OCI-LY7 (cell line): ENCODE measurements around the gene ELOVL6. TPM values are rescaled to one million over a fixed set of nuclear protein-coding genes. Genes with fewer than 3 reads are reported as not detected.

Experiments used
- BruUV-seq: library from RNA; stranded (reverse); fragments of 400-500 nt; replicated peaks from 2 replicates; lab custom pipeline; 2021; lab: Mats Ljungman, UMichigan
- CTCF ChIA-PET: fragments of 300-600 bp; sonication (Branson Sonifier 250); formaldehyde crosslinking; loops from one replicate; lab custom pipeline; 2022; ENCODE audit warnings: antibody characterized with exemption; ENCODE audit not compliant: unreplicated experiment; lab: Charles Lee
- POLR2A ChIA-PET: fragments of 300-600 bp; sonication (Branson Sonifier 250); formaldehyde crosslinking; loops from one replicate; lab custom pipeline; 2022; ENCODE audit warnings: antibody characterized with exemption; lab: Charles Lee
- DNase-seq: peaks from one replicate; pipeline ENCODE4 v3.0.0-alpha.2; 2015; ENCODE audit warnings: low spot score
- H2AFZ ChIP-seq: fragments of 200-600 bp; sonication (generic), shearing (Covaris generic); 2 replicates; pipeline ENCODE4 v1.6.1; 2014; ENCODE audit warnings: mild to moderate bottlenecking, antibody characterized with exemption, low read length, moderate library complexity
- H3K27ac ChIP-seq: fragments of 200-600 bp; sonication (generic); 2 replicates; pipeline ENCODE4 v1.5.1; 2014; ENCODE audit warnings: mixed run types, low read depth, mild to moderate bottlenecking, moderate library complexity, low read length, inconsistent platforms; ENCODE audit not compliant: poor library complexity, severe bottlenecking
- H3K36me3 ChIP-seq: fragments of 200-600 bp; sonication (generic); 2 replicates; pipeline ENCODE4 v1.6.1; 2014; ENCODE audit warnings: mild to moderate bottlenecking, antibody characterized with exemption, low read length, moderate library complexity, mixed read lengths; ENCODE audit not compliant: insufficient read depth
- H3K4me1 ChIP-seq: fragments of 200-600 bp; sonication (generic); 2 replicates; pipeline ENCODE4 v1.5.1; 2014; ENCODE audit warnings: mild to moderate bottlenecking, low read length; ENCODE audit not compliant: insufficient read depth, poor library complexity, severe bottlenecking
- H3K4me2 ChIP-seq: fragments of 200-600 bp; sonication (generic); 2 replicates; pipeline ENCODE4 v1.6.1; 2014; ENCODE audit warnings: mild to moderate bottlenecking, low read length
- H3K4me3 ChIP-seq: fragments of 200-600 bp; sonication (generic); 2 replicates; pipeline ENCODE4 v1.5.1; 2014; ENCODE audit warnings: mild to moderate bottlenecking, low read depth, low read length; ENCODE audit not compliant: poor library complexity, severe bottlenecking
- H3K79me2 ChIP-seq: fragments of 200-600 bp; sonication (generic); 2 replicates; pipeline ENCODE4 v1.6.1; 2016; ENCODE audit warnings: low read depth, mild to moderate bottlenecking, low read length, moderate library complexity, mixed read lengths; ENCODE audit not compliant: insufficient read depth
- H3K9me2 ChIP-seq: fragments of 200-600 bp; sonication (generic); 2 replicates; pipeline ENCODE4 v1.6.1; 2016; ENCODE audit warnings: mild to moderate bottlenecking, low read length, mixed read lengths; ENCODE audit not compliant: insufficient read depth
- H3K9me3 ChIP-seq: fragments of 200-600 bp; sonication (generic); 2 replicates; pipeline ENCODE4 v1.6.1; 2014; ENCODE audit warnings: mild to moderate bottlenecking, mixed run types, low read length, mixed read lengths
- H4K20me1 ChIP-seq: fragments of 200-600 bp; sonication (generic); 2 replicates; pipeline ENCODE4 v1.6.1; 2014; ENCODE audit warnings: mild to moderate bottlenecking, antibody characterized with exemption, low read length, moderate library complexity, mixed read lengths; ENCODE audit not compliant: insufficient read depth
- EZH2phosphoT487 ChIP-seq: fragments of 200-600 bp; sonication (generic); IDR thresholded peaks from 2 replicates; pipeline ENCODE4 v1.6.1; 2018; ENCODE audit warnings: low read depth, borderline replicate concordance, mild to moderate bottlenecking, mixed run types, antibody characterized with exemption, low read length, moderate library complexity, mixed read lengths
- intact Hi-C: fragments of 100-400 bp; cut with micrococcal nuclease; formaldehyde crosslinking; loops from one replicate; pipeline ENCODE4 v1.10.0; 2022; ENCODE audit not compliant: unreplicated experiment
- total RNA-seq, 2 experiments: library from RNA; depleted of rRNA in 1 of 2; stranded (reverse); fragments of >200 nt in 1 of 2; shearing (Covaris generic) in 1 of 2; gene quantifications; 2 replicates each; pipeline ENCODE4 v1.2.3, GENCODE V29; 2014 to 2022
- TF ChIP-seq, protein P1 (sequence below): fragments of 200-600 bp; sonication (generic); conservative IDR thresholded peaks from 2 replicates; pipeline ENCODE4 v1.5.1; 2014; ENCODE audit warnings: mild to moderate bottlenecking, antibody characterized with exemption, low read length, moderate library complexity, mixed read lengths

ELOVL6 gene
- total RNA-seq, 2 experiments from 2014 or later, result 14.5 to 45.5 TPM

DNA sequence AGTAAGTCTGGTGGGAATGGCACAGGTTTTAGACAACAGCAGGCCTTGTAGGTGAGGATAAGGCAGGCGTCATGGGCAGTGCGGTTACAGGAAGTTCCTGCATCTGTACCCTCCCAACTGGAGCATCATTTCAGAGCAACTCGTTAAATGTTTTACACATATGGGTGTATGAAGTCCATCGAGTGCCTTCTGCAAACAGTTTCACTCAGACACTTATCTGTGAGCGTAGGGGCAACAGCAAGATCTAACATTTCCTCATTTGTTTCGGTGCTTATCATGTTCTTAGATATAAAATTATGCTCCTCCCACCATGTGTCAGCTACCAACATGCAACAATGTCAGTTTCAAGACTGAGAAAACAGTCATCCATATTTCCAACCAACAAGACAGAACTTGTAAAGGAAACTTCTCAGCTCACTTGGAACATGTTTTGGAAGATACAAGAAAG is 69.9 kb downstream of the ELOVL6 start:
- Histone ChIP-seq H3K4me1 (no peaks in the 10 kb centered on the region), H3K36me3 (peaks cover 22% of the 10 kb centered on the region), H3K4me3 (no peak overlapping the region), H3K79me2 (no peaks in the 10 kb centered on the region), H2AFZ (no peak overlapping the region), H3K9me2 (no peaks in the 10 kb centered on the region), H3K27ac (no peak overlapping the region), H3K4me2 (no peak overlapping the region), H3K9me3 (no peaks in the 10 kb centered on the region), H4K20me1 (no peaks in the 10 kb centered on the region; the same call in 1 of the 2 replicates)
- no TSS peak for BruUV-seq
- ChIA-PET POLR2A (interaction anchor here (0.6 to 1.2 kb wide), 5 partner anchors 10 to 77 kb away, joined by 3 to 5 read pairs (median 3); no protein-coding TSS in a partner anchor), CTCF (no interaction called here)
- TF ChIP-seq, protein P1, sequence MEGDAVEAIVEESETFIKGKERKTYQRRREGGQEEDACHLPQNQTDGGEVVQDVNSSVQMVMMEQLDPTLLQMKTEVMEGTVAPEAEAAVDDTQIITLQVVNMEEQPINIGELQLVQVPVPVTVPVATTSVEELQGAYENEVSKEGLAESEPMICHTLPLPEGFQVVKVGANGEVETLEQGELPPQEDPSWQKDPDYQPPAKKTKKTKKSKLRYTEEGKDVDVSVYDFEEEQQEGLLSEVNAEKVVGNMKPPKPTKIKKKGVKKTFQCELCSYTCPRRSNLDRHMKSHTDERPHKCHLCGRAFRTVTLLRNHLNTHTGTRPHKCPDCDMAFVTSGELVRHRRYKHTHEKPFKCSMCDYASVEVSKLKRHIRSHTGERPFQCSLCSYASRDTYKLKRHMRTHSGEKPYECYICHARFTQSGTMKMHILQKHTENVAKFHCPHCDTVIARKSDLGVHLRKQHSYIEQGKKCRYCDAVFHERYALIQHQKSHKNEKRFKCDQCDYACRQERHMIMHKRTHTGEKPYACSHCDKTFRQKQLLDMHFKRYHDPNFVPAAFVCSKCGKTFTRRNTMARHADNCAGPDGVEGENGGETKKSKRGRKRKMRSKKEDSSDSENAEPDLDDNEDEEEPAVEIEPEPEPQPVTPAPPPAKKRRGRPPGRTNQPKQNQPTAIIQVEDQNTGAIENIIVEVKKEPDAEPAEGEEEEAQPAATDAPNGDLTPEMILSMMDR, result no peak
- no peak for TF ChIP-seq EZH2phosphoT487
- intact Hi-C loops, result no loop called here
- DNase-seq, result no peak

DNA sequence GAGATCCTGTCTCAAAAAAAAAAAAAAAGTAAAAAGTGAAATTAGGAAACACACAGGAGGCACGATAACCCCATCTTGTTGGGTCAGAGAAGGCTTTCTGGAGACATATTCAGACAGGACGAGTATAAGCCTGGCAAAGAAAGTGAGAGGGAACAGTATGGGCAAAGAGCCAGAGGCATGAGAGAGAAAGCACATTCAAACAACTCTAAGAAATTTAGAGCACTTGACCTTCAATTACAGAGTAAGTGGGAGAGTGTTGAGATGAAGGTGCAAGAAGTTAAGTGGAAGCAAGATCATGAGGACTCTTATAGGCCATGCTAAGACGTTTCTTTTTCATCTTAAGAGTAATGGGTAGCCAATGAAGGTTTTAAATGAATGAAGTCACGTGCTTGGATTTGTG is 70.4 kb downstream of the ELOVL6 start:
- POLR2A ChIA-PET, result interaction anchor here (0.6 to 1.0 kb wide), 2 partner anchors 11 to 16 kb away, joined by 3 read pairs; no protein-coding TSS in a partner anchor
- Histone ChIP-seq H3K4me1 (no peaks in the 10 kb centered on the region), H3K36me3 (peaks cover 21% of the 10 kb centered on the region), H3K9me3 (no peaks in the 10 kb centered on the region), H3K27ac (no peak overlapping the region), H2AFZ (no peak overlapping the region), H3K79me2 (no peaks in the 10 kb centered on the region), H3K4me2 (no peak overlapping the region), H3K9me2 (no peaks in the 10 kb centered on the region), H3K4me3 (no peak overlapping the region), H4K20me1 (no peaks in the 10 kb centered on the region; the same call in 1 of the 2 replicates)
- CTCF ChIA-PET, result no interaction called here
- intact Hi-C loops, result no loop called here
- no peak for TF ChIP-seq EZH2phosphoT487
- TF ChIP-seq, protein P1, result no peak
- no peak for DNase-seq
- BruUV-seq, result no TSS peak

DNA sequence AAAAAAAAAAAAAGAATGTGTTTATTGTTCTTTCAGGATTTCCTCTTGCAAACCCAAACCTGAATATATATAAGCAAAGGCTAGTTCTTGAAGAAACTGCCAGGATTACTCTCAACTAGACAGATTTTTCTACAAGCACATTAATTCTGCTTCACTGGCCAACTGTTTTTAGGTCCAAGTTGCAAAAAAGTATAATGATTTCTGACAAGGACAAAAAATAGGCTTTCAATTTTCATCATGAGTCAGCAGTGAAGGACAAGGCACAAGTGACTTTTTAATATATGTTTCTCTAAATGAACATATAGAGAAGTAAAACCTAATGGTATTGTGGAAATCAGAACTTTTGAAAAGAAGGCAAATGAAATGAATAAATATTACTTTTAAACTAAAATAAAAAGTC is 73.7 kb downstream of the ELOVL6 start:
- peaks cover 19% of the 10 kb centered on the region for H3K36me3 ChIP-seq
- intact Hi-C loops, result no loop called here
- no peak for DNase-seq

More for the DNA sequence above, 73.7 kb downstream of the ELOVL6 start:
- Histone ChIP-seq H3K9me3 (no peaks in the 10 kb centered on the region), H3K9me2 (no peaks in the 10 kb centered on the region), H3K79me2 (no peaks in the 10 kb centered on the region), H4K20me1 (no peaks in the 10 kb centered on the region), H3K4me2 (no peak overlapping the region), H3K4me3 (no peak overlapping the region), H2AFZ (no peak overlapping the region), H3K4me1 (no peaks in the 10 kb centered on the region), H3K27ac (no peak overlapping the region)
- no peak for TF ChIP-seq EZH2phosphoT487
- TF ChIP-seq, protein P1, result no peak
- POLR2A ChIA-PET, result no interaction called here
- CTCF ChIA-PET, result no interaction called here
- BruUV-seq, result no TSS peak
